Mesothelial cell of epicardium (in vitro differentiated cells): ENCODE data around the gene KIF5B. TPM values are rescaled to one million over a fixed set of nuclear protein-coding genes. Genes with fewer than 3 reads are reported as not detected.

ENCODE experiments used
- DNase-seq, 2 experiments: peaks; one replicate each; pipeline ENCODE4 v3.0.0; 2021; ENCODE audit warnings: low spot score in 2 of 2; ENCODE audit not compliant: unreplicated experiment in 2 of 2
- H3K27ac Mint-ChIP-seq: 2 replicates; pipeline ENCODE4 v1.8.0; 2021; ENCODE audit warnings: mixed read lengths
- H3K27me3 Mint-ChIP-seq: 2 replicates; pipeline ENCODE4 v1.8.0; 2021; ENCODE audit warnings: low read depth, mixed read lengths
- H3K36me3 Mint-ChIP-seq: 2 replicates; pipeline ENCODE4 v1.8.0; 2021; ENCODE audit warnings: mixed read lengths
- H3K4me1 Mint-ChIP-seq: 2 replicates; pipeline ENCODE4 v1.8.0; 2021; ENCODE audit warnings: mixed read lengths
- H3K4me3 Mint-ChIP-seq: 2 replicates; pipeline ENCODE4 v1.8.0; 2021; ENCODE audit warnings: mild to moderate bottlenecking, moderate library complexity, mixed read lengths
- H3K9me3 Mint-ChIP-seq: 2 replicates; pipeline ENCODE4 v1.8.0; 2021; ENCODE audit warnings: mixed read lengths
- total RNA-seq: library from RNA; stranded (reverse); gene quantifications from 3 replicates; pipeline ENCODE4 v1.2.1, GENCODE V29; 2021
- TF ChIP-seq, protein P1 (sequence below): fragments of 200-600 bp; sonication (generic); IDR thresholded peaks from one replicate; pipeline ENCODE4 v1.5.0; 2021; ENCODE audit warnings: antibody characterized with exemption; ENCODE audit not compliant: unreplicated experiment

KIF5B gene
- total RNA-seq, 1 donor from 2014 or later: 104 TPM

DNA sequence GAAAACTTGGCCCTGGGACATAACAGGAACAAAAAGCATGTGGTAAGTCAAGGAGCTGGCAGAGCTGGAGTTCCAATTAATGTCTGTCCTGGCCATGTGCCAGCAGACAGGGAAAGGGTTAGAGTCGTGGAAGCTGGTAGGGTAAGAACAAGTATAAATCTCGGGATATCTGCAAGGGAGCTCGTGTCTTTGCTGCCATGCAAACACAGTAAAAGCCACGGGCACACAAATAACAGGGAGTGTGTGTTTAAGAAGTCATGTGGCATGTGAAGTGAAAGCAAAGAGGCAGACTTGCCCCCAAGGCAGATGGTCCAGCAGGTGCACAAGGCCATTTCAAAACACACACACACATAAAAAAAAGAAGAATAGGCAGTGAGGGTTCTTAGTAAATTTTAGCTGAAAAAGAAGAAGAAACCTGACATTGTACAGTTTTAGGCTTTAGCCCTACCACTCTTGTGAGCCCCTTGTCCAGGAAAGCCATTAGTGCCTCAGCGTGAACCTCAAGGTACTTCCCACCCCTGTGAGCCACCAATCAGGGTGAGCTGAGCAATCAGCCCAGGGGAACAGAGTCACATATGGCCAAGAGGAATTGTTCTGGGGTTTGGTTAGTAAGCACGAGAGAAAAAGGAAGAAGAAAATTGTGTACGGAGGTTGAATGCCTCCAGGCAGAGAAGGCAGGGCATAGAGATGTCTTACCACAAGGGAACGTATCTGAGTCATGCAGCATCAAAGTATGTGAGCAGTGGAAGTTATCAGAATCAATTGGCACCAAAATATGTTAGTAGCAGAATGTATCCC, 94.7 kb downstream of the KIF5B start:
- peak overlapping the region; percentile 20 for H3K27ac Mint-ChIP-seq
- no peaks in the 10 kb centered on the region for H3K27me3 Mint-ChIP-seq
- peaks cover 1% of the 10 kb centered on the region for H3K9me3 Mint-ChIP-seq
- H3K36me3 Mint-ChIP-seq: peaks cover under 1% of the 10 kb centered on the region
- DNase-seq: no peak
- no peak overlapping the region for H3K4me3 Mint-ChIP-seq
- H3K4me1 Mint-ChIP-seq: peaks cover 18% of the 10 kb centered on the region
- TF ChIP-seq, protein P1, sequence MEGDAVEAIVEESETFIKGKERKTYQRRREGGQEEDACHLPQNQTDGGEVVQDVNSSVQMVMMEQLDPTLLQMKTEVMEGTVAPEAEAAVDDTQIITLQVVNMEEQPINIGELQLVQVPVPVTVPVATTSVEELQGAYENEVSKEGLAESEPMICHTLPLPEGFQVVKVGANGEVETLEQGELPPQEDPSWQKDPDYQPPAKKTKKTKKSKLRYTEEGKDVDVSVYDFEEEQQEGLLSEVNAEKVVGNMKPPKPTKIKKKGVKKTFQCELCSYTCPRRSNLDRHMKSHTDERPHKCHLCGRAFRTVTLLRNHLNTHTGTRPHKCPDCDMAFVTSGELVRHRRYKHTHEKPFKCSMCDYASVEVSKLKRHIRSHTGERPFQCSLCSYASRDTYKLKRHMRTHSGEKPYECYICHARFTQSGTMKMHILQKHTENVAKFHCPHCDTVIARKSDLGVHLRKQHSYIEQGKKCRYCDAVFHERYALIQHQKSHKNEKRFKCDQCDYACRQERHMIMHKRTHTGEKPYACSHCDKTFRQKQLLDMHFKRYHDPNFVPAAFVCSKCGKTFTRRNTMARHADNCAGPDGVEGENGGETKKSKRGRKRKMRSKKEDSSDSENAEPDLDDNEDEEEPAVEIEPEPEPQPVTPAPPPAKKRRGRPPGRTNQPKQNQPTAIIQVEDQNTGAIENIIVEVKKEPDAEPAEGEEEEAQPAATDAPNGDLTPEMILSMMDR: no peak

DNA sequence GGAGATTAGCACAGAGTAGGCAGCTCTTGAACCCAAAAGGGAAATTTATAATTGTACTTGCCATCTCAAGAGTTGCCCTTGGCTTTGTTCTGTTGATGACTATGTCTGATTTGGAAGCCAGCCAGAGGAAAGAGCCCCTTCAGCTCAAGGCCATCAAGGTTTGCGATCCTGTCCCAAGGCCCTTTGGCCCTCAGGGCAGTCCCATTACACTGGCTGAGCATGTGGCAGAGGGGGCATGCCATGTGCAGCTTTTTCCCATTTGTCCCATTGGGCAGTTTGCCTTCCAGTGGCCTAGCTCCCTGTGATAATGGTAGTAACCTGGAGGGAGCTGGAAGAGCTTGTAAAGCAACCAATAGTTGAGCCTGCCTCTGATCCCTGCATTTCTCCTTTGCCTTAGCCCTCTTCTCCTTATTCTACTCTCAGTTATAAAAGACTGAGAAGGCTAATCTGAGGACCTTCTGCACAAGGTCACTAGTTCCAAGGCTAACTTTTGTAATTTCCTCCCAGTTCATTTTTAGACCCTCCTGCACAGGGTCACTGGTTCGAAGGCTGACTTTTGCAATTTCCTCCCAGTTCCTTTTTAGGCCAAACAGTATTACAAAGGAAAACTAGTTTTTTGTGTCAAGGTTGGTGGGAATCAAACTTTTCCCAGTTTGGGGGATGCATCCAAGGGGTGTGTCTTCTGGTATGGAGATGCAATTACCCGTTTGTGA, 96.6 kb downstream of the KIF5B start:
- Mint-ChIP-seq H3K36me3 (peaks cover 9% of the 10 kb centered on the region), H3K9me3 (peaks cover 8% of the 10 kb centered on the region), H3K4me3 (no peak overlapping the region), H3K27ac (no peak overlapping the region), H3K27me3 (no peaks in the 10 kb centered on the region), H3K4me1 (peaks cover 18% of the 10 kb centered on the region)
- TF ChIP-seq, protein P1: no peak
- no peak for DNase-seq

Other genes with a start within 250 kb of the KIF5B start
- 35.1 to 37.0 TPM (median 35.3 TPM) in 3 replicates for gene ARHGAP12, start 127.6 kb downstream of the KIF5B start, total RNA-seq